Caki2 (cell line): ENCODE results near the gene PLIN3. TPM values are rescaled to one million over a fixed set of nuclear protein-coding genes. Genes with fewer than 3 reads are reported as not detected.
A peak's percentile ranks its signal among the peaks of the same experiment; 100 is the strongest.
"Not testable (repeated sequence)": the region's sequence is repeated elsewhere in the genome, so short reads cannot be mapped to it uniquely, and the experiment has no call there.

Experiments used
- DNase-seq: peaks from one replicate; pipeline ENCODE4 v3.0.0-alpha.2; 2015; ENCODE audit warnings: low read depth
- in situ Hi-C: cut with HindIII; loops from 2 replicates; pipeline ENCODE4 v1.10.0; 2016; ENCODE audit warnings: low sequenced_read_pairs, low pct_unique_long_range_greater_than_20kb, mixed read lengths
- total RNA-seq: library from RNA; depleted of rRNA; stranded (reverse); fragments of >200 nt; shearing (Covaris generic); gene quantifications from 2 replicates; pipeline ENCODE4 v1.2.3, GENCODE V29; 2014; ENCODE audit warnings: low replicate concordance; rRNA removed

PLIN3 gene
- total RNA-seq, 1 experiment from 2014 or later, result 320 TPM

DNA sequence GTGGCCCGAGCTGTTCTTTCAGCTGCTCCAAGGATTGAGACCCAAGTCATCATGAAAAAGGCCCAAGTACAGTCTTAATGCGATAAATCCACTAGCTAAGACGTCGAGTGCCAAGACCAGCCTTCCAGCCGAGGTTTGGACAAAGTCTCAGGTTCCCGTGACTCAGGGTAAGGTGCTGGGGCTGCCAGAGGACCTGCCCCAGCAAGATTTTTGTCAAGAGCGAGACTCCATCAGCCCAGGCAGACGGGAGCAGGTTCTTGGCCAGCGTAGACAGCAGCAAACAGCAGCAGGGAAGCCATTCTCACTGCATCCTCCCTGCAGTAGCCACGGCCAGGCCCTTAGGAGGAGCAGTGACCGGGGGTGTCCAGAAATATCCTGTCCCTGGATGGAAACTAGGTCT, 72.5 kb downstream of the PLIN3 start:
- in situ Hi-C loops, result no loop called here
- no peak for DNase-seq

DNA sequence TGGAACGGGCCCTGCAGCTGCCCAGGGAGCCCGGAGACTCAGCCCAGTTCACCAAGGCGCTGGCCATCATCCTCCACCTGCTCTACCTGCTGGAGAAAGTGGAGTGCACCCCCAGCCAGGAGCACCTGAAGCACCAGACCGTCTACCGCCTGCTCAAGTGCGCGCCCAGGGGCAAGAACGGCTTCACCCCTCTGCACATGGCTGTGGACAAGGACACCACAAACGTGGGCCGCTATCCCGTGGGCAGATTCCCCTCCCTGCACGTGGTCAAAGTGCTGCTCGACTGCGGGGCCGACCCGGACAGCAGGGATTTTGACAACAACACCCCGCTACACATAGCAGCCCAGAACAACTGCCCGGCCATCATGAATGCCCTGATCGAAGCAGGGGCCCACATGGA, 74.2 kb downstream of the PLIN3 start:
- in situ Hi-C loops, result not testable (repeated sequence)

DNA sequence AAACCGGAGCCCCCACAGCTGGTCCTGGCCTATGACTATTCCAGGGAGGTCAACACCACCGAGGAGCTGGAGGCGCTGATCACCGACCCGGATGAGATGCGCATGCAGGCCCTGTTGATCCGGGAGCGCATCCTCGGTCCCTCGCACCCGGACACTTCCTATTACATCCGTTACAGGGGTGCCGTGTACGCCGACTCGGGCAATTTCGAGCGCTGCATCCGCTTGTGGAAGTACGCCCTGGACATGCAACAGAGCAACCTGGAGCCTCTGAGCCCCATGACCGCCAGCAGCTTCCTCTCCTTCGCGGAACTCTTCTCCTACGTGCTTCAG, 74.6 kb downstream of the PLIN3 start:
- in situ Hi-C loops, DNase-seq: not testable (repeated sequence)

More for the DNA sequence above, 74.2 kb downstream of the PLIN3 start:
- DNase-seq, result not testable (repeated sequence)

DNA sequence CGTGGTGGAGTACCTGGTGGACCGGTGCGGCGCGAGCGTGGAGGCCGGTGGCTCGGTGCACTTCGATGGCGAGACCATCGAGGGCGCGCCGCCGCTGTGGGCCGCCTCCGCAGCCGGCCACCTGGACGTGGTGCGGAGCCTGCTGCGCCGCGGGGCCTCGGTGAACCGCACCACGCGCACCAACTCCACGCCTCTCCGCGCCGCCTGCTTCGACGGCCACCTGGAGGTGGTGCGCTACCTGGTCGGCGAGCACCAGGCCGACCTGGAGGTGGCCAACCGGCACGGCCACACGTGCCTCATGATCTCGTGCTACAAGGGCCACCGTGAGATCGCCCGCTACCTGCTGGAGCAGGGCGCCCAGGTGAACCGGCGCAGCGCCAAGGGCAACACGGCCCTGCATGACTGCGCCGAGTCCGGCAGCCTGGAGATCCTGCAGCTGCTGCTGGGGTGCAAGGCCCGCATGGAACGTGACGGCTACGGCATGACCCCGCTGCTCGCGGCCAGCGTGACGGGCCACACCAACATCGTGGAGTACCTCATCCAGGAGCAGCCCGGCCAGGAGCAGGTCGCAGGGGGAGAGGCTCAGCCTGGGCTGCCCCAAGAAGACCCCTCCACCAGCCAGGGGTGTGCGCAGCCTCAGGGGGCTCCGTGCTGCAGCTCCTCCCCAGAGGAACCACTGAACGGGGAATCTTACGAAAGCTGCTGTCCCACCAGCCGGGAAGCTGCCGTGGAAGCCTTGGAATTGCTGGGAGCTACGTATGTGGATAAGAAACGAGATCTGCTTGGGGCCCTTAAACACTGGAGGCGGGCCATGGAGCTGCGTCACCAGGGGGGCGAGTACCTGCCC, 75.2 kb downstream of the PLIN3 start:
- in situ Hi-C loops, result not testable (repeated sequence)
- DNase-seq, result peak; percentile 29

DNA sequence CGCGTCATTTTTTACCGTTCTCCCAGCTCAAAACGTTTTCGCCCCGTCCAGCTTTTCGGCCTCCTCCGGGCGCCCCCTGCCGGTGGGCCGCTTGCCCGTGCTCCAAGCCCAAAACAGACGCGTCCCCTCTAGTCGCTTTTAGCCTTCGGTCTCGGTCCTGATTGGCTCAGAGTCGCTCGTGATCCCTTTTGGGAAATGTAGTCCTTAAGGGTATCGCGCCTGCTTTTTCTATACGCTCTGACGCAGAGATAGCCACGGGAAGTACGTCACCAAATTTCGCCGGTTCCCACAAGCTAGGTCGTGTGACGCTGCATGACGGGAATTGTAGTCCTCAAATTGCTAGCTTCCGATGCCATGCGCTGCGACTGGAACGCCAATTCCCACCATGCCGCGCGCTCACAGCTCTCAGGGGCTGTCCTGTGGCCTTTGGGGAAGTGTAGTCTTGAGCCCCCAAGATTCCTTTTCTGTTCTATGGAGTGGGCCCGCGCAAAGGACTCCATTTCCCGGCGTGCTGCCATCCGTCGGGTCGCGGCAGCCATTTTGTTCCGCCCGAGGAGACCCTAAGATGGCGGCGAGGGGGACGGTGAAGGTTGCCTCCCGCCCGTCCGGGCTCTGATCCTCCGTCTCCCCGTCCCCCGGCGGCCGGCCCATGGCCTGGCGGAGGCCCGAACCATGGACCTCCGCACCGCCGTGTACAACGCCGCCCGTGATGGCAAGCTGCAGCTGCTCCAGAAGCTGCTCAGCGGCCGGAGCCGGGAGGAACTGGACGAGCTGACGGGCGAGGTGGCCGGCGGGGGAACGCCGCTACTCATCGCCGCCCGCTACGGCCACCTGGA, 76.1 kb downstream of the PLIN3 start, which contains the start of gene FEM1A:
Gene FEM1A, plus strand, starts transcription at position 552 of the 836 bp plus-strand sequence. Its CDS starts 121 bp downstream, at position 673.
- in situ Hi-C loops, result no loop called here
- peak; percentile 100 for DNase-seq

Other genes starting within 250 kb of the PLIN3 start
- 8.0 and 10.0 TPM in 2 replicates for gene TNFAIP8L1, start 228.2 kb downstream of the PLIN3 start, total RNA-seq
- gene MYDGF, start 197.3 kb downstream of the PLIN3 start, total RNA-seq, result 379 and 415 TPM in 2 replicates
- 36.6 and 64.2 TPM in 2 replicates for gene DPP9, start 143.8 kb downstream of the PLIN3 start, total RNA-seq
- 10.5 and 13.3 TPM in 2 replicates for gene FEM1A, start 75.9 kb downstream of the PLIN3 start, total RNA-seq
- gene TICAM1, start 36.0 kb downstream of the PLIN3 start, total RNA-seq, result 2.6 and 10.5 TPM in 2 replicates
- gene ARRDC5, start 35.2 kb upstream of the PLIN3 start, total RNA-seq, result not detected in 2 replicates
- gene UHRF1, start 41.8 kb upstream of the PLIN3 start, total RNA-seq, result 64.8 and 65.6 TPM in 2 replicates
- gene KDM4B, start 101.4 kb upstream of the PLIN3 start, total RNA-seq, result 21.0 and 29.2 TPM in 2 replicates